ENCODE results near the gene NMNAT2. TPM values are rescaled to one million over a fixed set of nuclear protein-coding genes. Genes with fewer than 3 reads are reported as not detected.

NMNAT2 gene
- total RNA-seq, 1 experiment from 2014 or later = 0.39 TPM

GRCh38 chr1:183199304-183199703, 218.9 kb downstream of the NMNAT2 start:
- CTCF ChIA-PET = no interaction called here
- intact Hi-C loops (cut with micrococcal nuclease; ENCODE audit: unreplicated experiment) (no loop called here), in situ Hi-C loops (cut with HindIII; ENCODE audit: low pct_unique_long_range_greater_than_20kb, low sequenced_read_pairs) (no loop called here)
- Histone ChIP-seq H3K27ac (ENCODE audit: low read length) (no peak overlapping the region), H3K9me3 (ENCODE audit: control insufficient read depth, insufficient read depth, low read depth, low read length) (no peaks in the 10 kb centered on the region), H3K36me3 (ENCODE audit: control insufficient read depth, insufficient read depth, low read length) (no peaks in the 10 kb centered on the region), H3K4me3 (ENCODE audit: low read depth in 2 of 2, low read length in 2 of 2) (no peak overlapping the region), H3K27me3 (ENCODE audit: control insufficient read depth, insufficient read depth, low read length) (no peaks in the 10 kb centered on the region), H3K4me1 (ENCODE audit: control insufficient read depth, insufficient read depth, low read length) (no peaks in the 10 kb centered on the region)
- POLR2A ChIA-PET = no interaction called here
- no peak for DNase-seq (ENCODE audit: low read depth, low spot score)
- BruUV-seq (replicated peaks) = no TSS peak
- TF ChIP-seq SIN3A (IDR thresholded peaks at IDR 0.05; ENCODE audit: borderline replicate concordance, insufficient read depth, low read depth, low read length) (no peak), TCF7L2 (IDR thresholded peaks at IDR 0.05; ENCODE audit: low read depth, low read length) (no peak), POLR2AphosphoS5 (IDR thresholded peaks at IDR 0.05; ENCODE audit: low read depth, low read length) (no peak), CTCF (IDR thresholded peaks at IDR 0.05) (no peak)
- ATAC-seq = no peak

- no peaks in the 10 kb centered on the region for H3K4me1 ChIP-seq (ENCODE audit: control insufficient read depth, insufficient read depth, low read length)
- POLR2A ChIA-PET = no interaction called here
- ATAC-seq (no peak), DNase-seq (ENCODE audit: low read depth, low spot score) (no peak)
- intact Hi-C loops (cut with micrococcal nuclease; ENCODE audit: unreplicated experiment) (no loop called here), in situ Hi-C loops (cut with HindIII; ENCODE audit: low pct_unique_long_range_greater_than_20kb, low sequenced_read_pairs) (no loop called here)
- no peaks in the 10 kb centered on the region for H3K9me3 ChIP-seq (ENCODE audit: control insufficient read depth, insufficient read depth, low read depth, low read length)
- H3K27ac ChIP-seq (ENCODE audit: low read length) = no peak overlapping the region
- no peaks in the 10 kb centered on the region for H3K36me3 ChIP-seq (ENCODE audit: control insufficient read depth, insufficient read depth, low read length)
- no peaks in the 10 kb centered on the region for H3K27me3 ChIP-seq (ENCODE audit: control insufficient read depth, insufficient read depth, low read length)
- TF ChIP-seq POLR2AphosphoS5 (IDR thresholded peaks at IDR 0.05; ENCODE audit: low read depth, low read length) (no peak), CTCF (IDR thresholded peaks at IDR 0.05) (no peak), REST (IDR thresholded peaks at IDR 0.05; ENCODE audit: insufficient read depth in 1 of 2, low read depth in 2 of 2, low read length in 1 of 2) (no peak), SIN3A (IDR thresholded peaks at IDR 0.05; ENCODE audit: borderline replicate concordance, insufficient read depth, low read depth, low read length) (no peak), TCF7L2 (IDR thresholded peaks at IDR 0.05; ENCODE audit: low read depth, low read length) (no peak)
- no TSS peak for BruUV-seq (replicated peaks)
- CTCF ChIA-PET = no interaction called here
- no peak overlapping the region for H3K4me3 ChIP-seq (ENCODE audit: low read depth in 2 of 2, low read length in 2 of 2)
These were observed 219.7 kb downstream of the NMNAT2 start for GRCh38 chr1:183198463-183198862.

Other genes with a start within 250 kb of the NMNAT2 start
- gene LAMC2, start 232.1 kb downstream of the NMNAT2 start, total RNA-seq (2021; ENCODE audit: unreplicated experiment) = 8.3 TPM
- gene SMG7, start 54.1 kb upstream of the NMNAT2 start, total RNA-seq (2021; ENCODE audit: unreplicated experiment) = 65.2 TPM
- gene NCF2, start 172.1 kb upstream of the NMNAT2 start, total RNA-seq (2021; ENCODE audit: unreplicated experiment) = 0.10 TPM
- 104 TPM for gene ARPC5, start 217.4 kb upstream of the NMNAT2 start, total RNA-seq (2021; ENCODE audit: unreplicated experiment)
- not detected for gene APOBEC4, start 234.9 kb upstream of the NMNAT2 start, total RNA-seq (2021; ENCODE audit: unreplicated experiment)

Measured in Panc1 (cell line).